Gastrocnemius medialis (tissue), 4 donors: ENCODE data around the gene NUAK2. TPM values are rescaled to one million over a fixed set of nuclear protein-coding genes. Genes with fewer than 3 reads are reported as not detected.
A peak's percentile ranks its signal among the peaks of the same experiment; 100 is the strongest.

Experiments used
- ATAC-seq, 2 donors: fragments of 150-250 bp; one replicate each; pipeline ENCODE4 v1.9.1; 2016
- DNase-seq, 2 donors: peaks; one replicate each; pipeline ENCODE4 v3.0.0-alpha.2; 2019
- H3K27ac ChIP-seq, 4 donors: fragments of 200-600 bp; sonication (generic); 1 replicate in 1 of 4; 2 replicates in 3 of 4; pipeline ENCODE4 v1.5.1; 2016 to 2018; ENCODE audit warnings: mild to moderate bottlenecking in 2 of 4, moderate library complexity in 1 of 4
- H3K27me3 ChIP-seq, 3 donors: fragments of 200-600 bp; sonication (generic) in 2 of 3; 1 replicate in 1 of 3; 2 replicates in 2 of 3; pipeline versions ENCODE4 v1.5.1 to v1.6.0; 2016 to 2019; ENCODE audit warnings: mild to moderate bottlenecking in 1 of 3, moderate library complexity in 1 of 3
- H3K36me3 ChIP-seq, 2 donors: fragments of 200-600 bp; sonication (generic) in 1 of 2; one replicate each; pipeline ENCODE4 v1.5.1; 2017 to 2018
- H3K4me1 ChIP-seq, 2 donors: fragments of 200-600 bp; sonication (generic) in 1 of 2; one replicate each; pipeline ENCODE4 v1.5.1; 2016 to 2017; ENCODE audit warnings: mild to moderate bottlenecking in 2 of 2
- H3K4me3 ChIP-seq, 4 donors: fragments of 200-600 bp; sonication (generic) in 3 of 4; 1 replicate in 1 of 4; 2 replicates in 3 of 4; pipeline ENCODE4 v1.5.1; 2016 to 2019; ENCODE audit warnings: mild to moderate bottlenecking in 2 of 4
- H3K9me3 ChIP-seq, 3 donors: fragments of 200-600 bp; sonication (generic) in 2 of 3; 1 replicate in 1 of 3; 2 replicates in 2 of 3; pipeline ENCODE4 v1.5.1; 2016 to 2019
- CTCF ChIP-seq, 5 experiments: fragments of 450-650 bp in 3 of 5; fragments of 200-600 bp in 2 of 5; sonication (generic) in 2 of 5; IDR thresholded peaks in 4 of 5; conservative IDR thresholded peaks in 1 of 5; 1 replicate in 4 of 5; 2 replicates in 1 of 5; pipeline ENCODE4 v1.5.1; 2016 to 2019; ENCODE audit warnings: antibody characterized with exemption in 5 of 5, mild to moderate bottlenecking in 3 of 5, moderate library complexity in 3 of 5
- POLR2A ChIP-seq, 2 donors: fragments of 450-650 bp; IDR thresholded peaks; one replicate each; pipeline ENCODE4 v1.6.1; 2017; ENCODE audit warnings: antibody characterized with exemption in 2 of 2, mild to moderate bottlenecking in 2 of 2, moderate library complexity in 2 of 2
- in situ Hi-C, 4 donors: fragments of 200-750 bp; cut with MboI; loops; one replicate each; pipeline versions ENCODE4 v1.15.0 to v1.8.0; 2017; ENCODE audit warnings: low sequenced_read_pairs in 4 of 4
- intact Hi-C: fragments of 100-400 bp; cut with DNase I; formaldehyde crosslinking; loops from one replicate; pipeline ENCODE4 v1.15.1; 2023; ENCODE audit warnings: low total_unique reads
- total RNA-seq, 4 donors: library from RNA; depleted of rRNA; stranded (reverse); fragments of >200 nt; gene quantifications; one replicate each; pipeline versions ENCODE4 v1.1.0 to v1.2.3, GENCODE V29; 2016

The NUAK2 gene
- total RNA-seq, 4 donors from 2014 or later, result 0.42 to 1.9 (median 0.58) TPM

DNA sequence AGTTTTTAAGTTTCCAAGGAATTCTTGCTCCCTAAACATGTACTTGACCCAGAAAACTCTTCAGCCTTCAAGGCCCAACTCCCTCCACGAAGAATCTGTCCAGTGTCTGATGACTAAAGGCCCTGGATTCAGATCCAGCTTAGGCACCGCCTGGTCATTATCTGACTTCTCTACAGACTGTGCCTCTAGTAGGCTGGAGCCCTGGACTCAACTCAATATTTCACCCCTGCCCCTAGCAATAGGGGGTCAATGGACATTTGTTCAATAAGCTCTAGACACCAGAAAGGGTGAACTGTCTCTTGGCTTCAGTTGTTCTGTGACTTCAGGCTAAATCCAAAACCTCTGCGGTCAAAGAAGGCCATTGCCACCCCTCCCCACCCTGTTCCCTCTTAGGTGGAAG lies 34.5 kb downstream of the NUAK2 start:
- TF ChIP-seq POLR2A (IDR thresholded peaks at IDR 0.05) (no peak), CTCF (IDR thresholded peaks at IDR 0.05 in 4 of 5, conservative IDR thresholded peaks at IDR 0.05 in 1 of 5) (no peak)
- Histone ChIP-seq H3K27ac (no peak overlapping the region), H3K4me3 (no peak overlapping the region), H3K27me3 (no peaks in the 10 kb centered on the region), H3K9me3 (no peaks in the 10 kb centered on the region), H3K4me1 (peaks cover 6 to 15% of the 10 kb centered on the region in 2 donors), H3K36me3 (no peaks in the 10 kb centered on the region)
- DNase-seq (no peak), ATAC-seq (no peak)
- intact Hi-C loops, result no loop called here
- in situ Hi-C loops, result no loop called here

DNA sequence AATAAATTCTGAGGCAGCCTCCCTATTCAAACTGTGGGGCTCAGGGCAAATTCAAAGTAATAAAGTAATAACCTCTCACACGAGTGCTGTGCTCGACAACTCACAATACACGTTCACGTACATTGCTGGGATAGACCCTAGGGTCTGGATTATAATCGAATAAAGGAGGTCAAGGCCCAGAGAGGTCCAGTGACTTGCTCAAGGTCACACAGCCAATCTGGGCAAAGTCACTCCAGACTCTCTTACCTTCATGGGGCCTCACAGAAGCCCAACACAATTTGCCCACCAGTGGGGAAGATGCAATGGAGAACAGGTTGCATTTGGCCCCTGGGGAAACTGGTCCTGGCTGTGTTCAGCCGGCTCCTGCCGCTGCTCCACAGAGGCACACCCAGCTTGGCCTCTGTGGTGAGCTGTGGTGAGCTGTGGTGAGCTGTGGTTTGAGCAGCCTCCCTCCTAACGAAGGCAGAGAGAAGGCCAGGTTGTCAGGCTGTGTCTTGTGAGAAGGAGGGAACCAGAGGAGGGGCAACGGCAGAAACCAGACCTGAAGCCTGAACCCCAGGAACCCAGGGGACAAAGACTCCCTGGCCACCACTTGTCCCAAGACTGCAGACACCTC lies 35.1 kb downstream of the NUAK2 start:
- in situ Hi-C loops, result no loop called here
- DNase-seq, result no peak
- no peak for ATAC-seq
- H3K27me3 ChIP-seq, result no peaks in the 10 kb centered on the region
- H3K4me1 ChIP-seq, result peaks cover 6 to 15% of the 10 kb centered on the region in 2 donors
- no peak overlapping the region for H3K4me3 ChIP-seq
- H3K36me3 ChIP-seq, result no peaks in the 10 kb centered on the region
- no peak for TF ChIP-seq CTCF (IDR thresholded peaks at IDR 0.05 in 4 of 5, conservative IDR thresholded peaks at IDR 0.05 in 1 of 5)
- no peaks in the 10 kb centered on the region for H3K9me3 ChIP-seq
- no peak overlapping the region for H3K27ac ChIP-seq
- intact Hi-C loops, result no loop called here

- H3K9me3 ChIP-seq, result no peaks in the 10 kb centered on the region
- TF ChIP-seq POLR2A (IDR thresholded peaks at IDR 0.05) (no peak), CTCF (IDR thresholded peaks at IDR 0.05 in 4 of 5, conservative IDR thresholded peaks at IDR 0.05 in 1 of 5) (no peak)
- ATAC-seq (no peak), DNase-seq (no peak)
- no peak overlapping the region for H3K4me3 ChIP-seq
- peaks cover 6 to 15% of the 10 kb centered on the region in 2 donors for H3K4me1 ChIP-seq
- intact Hi-C loops, result no loop called here
- in situ Hi-C loops, result no loop called here
- no peaks in the 10 kb centered on the region for H3K36me3 ChIP-seq
- H3K27me3 ChIP-seq, result no peaks in the 10 kb centered on the region
- H3K27ac ChIP-seq, result peak overlapping the region; percentile 65 to 80 (median 74)
Observed at GRCh38 chr1:205285381-205286101, 36.0 kb downstream of the NUAK2 start.

- no peaks in the 10 kb centered on the region for H3K36me3 ChIP-seq
- H3K4me1 ChIP-seq, result peaks cover 6 to 15% of the 10 kb centered on the region in 2 donors
- H3K9me3 ChIP-seq, result no peaks in the 10 kb centered on the region
- TF ChIP-seq POLR2A (IDR thresholded peaks at IDR 0.05) (no peak), CTCF (IDR thresholded peaks at IDR 0.05 in 4 of 5, conservative IDR thresholded peaks at IDR 0.05 in 1 of 5) (no peak)
- in situ Hi-C loops (loop anchor here in 1 of 4 donors (5.0 kb wide), 1 partner anchor 33 kb away; no protein-coding TSS in a partner anchor), intact Hi-C loops (no loop called here)
- peak overlapping the region; percentile 65 to 80 (median 74) for H3K27ac ChIP-seq
- H3K4me3 ChIP-seq, result no peak overlapping the region
- ATAC-seq (peak; percentile 88 to 93), DNase-seq (peak; percentile 91 to 96)
- no peaks in the 10 kb centered on the region for H3K27me3 ChIP-seq
Observed at GRCh38 chr1:205284420-205285144, 37.0 kb downstream of the NUAK2 start.
